SK-N-SH (cell line): ENCODE results near the gene CDCA8. TPM values are rescaled to one million over a fixed set of nuclear protein-coding genes. Genes with fewer than 3 reads are reported as not detected.
A peak's percentile ranks its signal among the peaks of the same experiment; 100 is the strongest.

Experiments used
- CTCF ChIA-PET: fragments of 300-600, 350-600 bp; formaldehyde crosslinking; extraction: SDS; loops from one replicate; lab custom pipeline; 2021; lab: Yijun Ruan, JAX
- POLR2A ChIA-PET: fragments of 350-600 bp; sonication (Branson Sonifier 250); formaldehyde crosslinking; extraction: SDS; loops from one replicate; lab custom pipeline; 2020; ENCODE audit warnings: antibody characterized with exemption, inconsistent platforms; lab: Yijun Ruan, JAX
- DNase-seq: peaks from one replicate; pipeline ENCODE4 v3.0.0; 2012
- H2AFZ ChIP-seq: fragments of 200-600 bp; sonication (generic); 2 replicates; pipeline ENCODE4 v1.8.1; 2016; ENCODE audit warnings: antibody characterized with exemption, mild to moderate bottlenecking, low read depth
- H3F3A ChIP-seq: fragments of 200-600 bp; sonication (generic); replicated peaks from 2 replicates; pipeline ENCODE3; 2016; ENCODE audit warnings: antibody characterized with exemption, mild to moderate bottlenecking; ENCODE audit not compliant: insufficient read depth
- H3K27ac ChIP-seq, 2 experiments: fragments of 200-500 bp in 1 of 2; fragments of 200-600 bp in 1 of 2; sonication (Bioruptor generic) in 1 of 2; sonication (generic), shearing (Covaris generic) in 1 of 2; 2 replicates each; pipeline versions ENCODE4 v1.5.1 to v1.6.1; 2014 to 2016; ENCODE audit warnings: low read depth in 2 of 2, inconsistent platforms in 1 of 2, low read length in 1 of 2, mild to moderate bottlenecking in 1 of 2, mixed read lengths in 1 of 2
- H3K27me3 ChIP-seq: fragments of 200-600 bp; sonication (generic), shearing (Covaris generic); 2 replicates; pipeline ENCODE4 v1.6.1; 2016; ENCODE audit warnings: mixed run types; ENCODE audit not compliant: insufficient read depth
- H3K36me3 ChIP-seq, 2 experiments: fragments of 200-500 bp in 1 of 2; fragments of 200-600 bp in 1 of 2; sonication (Bioruptor generic) in 1 of 2; sonication (generic) in 1 of 2; replicated peaks in 1 of 2; 2 replicates each; pipeline versions ENCODE3 to v1.5.1; 2014 to 2016; ENCODE audit warnings: low read length in 1 of 2, mild to moderate bottlenecking in 1 of 2; ENCODE audit not compliant: insufficient read depth in 2 of 2, control insufficient read depth in 1 of 2
- H3K4me1 ChIP-seq, 2 experiments: fragments of 200-500 bp in 1 of 2; fragments of 200-600 bp in 1 of 2; sonication (Bioruptor generic) in 1 of 2; sonication (generic), shearing (Covaris generic) in 1 of 2; 2 replicates each; pipeline versions ENCODE4 v1.5.1 to v1.6.1; 2014 to 2016; ENCODE audit warnings: low read depth in 1 of 2, low read length in 1 of 2, mixed run types in 1 of 2; ENCODE audit not compliant: insufficient read depth in 2 of 2, control insufficient read depth in 1 of 2
- H3K4me2 ChIP-seq: fragments of 200-600 bp; sonication (generic), shearing (Covaris generic); 2 replicates; pipeline ENCODE4 v1.6.1; 2017; ENCODE audit warnings: mixed run types
- H3K4me3 ChIP-seq, 2 experiments: fragments of 200-500 bp in 1 of 2; fragments of 200-600 bp in 1 of 2; sonication (Bioruptor generic) in 1 of 2; sonication (generic), shearing (Covaris generic) in 1 of 2; 2 replicates each; pipeline versions ENCODE4 v1.5.1 to v1.8.1; 2014 to 2016; ENCODE audit warnings: low read depth in 2 of 2, inconsistent platforms in 1 of 2, low read length in 1 of 2, mild to moderate bottlenecking in 1 of 2, mixed read lengths in 1 of 2, moderate library complexity in 1 of 2
- H3K79me2 ChIP-seq: fragments of 200-600 bp; sonication (generic); 2 replicates; pipeline ENCODE4 v1.8.1; 2017; ENCODE audit warnings: mild to moderate bottlenecking; ENCODE audit not compliant: insufficient read depth
- H3K9ac ChIP-seq: fragments of 200-600 bp; sonication (generic); 2 replicates; pipeline ENCODE4 v1.6.1; 2017; ENCODE audit warnings: mixed run types
- H3K9me2 ChIP-seq: fragments of 200-600 bp; sonication (generic); 2 replicates; pipeline ENCODE4 v1.6.1; 2017; ENCODE audit warnings: mixed run types
- H3K9me3 ChIP-seq: fragments of 200-600 bp; sonication (generic); 2 replicates; pipeline ENCODE4 v1.6.1; 2017; ENCODE audit warnings: mixed run types, mild to moderate bottlenecking, moderate library complexity
- H4K20me1 ChIP-seq: fragments of 200-600 bp; sonication (generic); 2 replicates; pipeline ENCODE4 v1.6.1; 2017; ENCODE audit warnings: mild to moderate bottlenecking, mixed run types; ENCODE audit not compliant: insufficient read depth
- CHD2 ChIP-seq: fragments of 150-350 bp; IDR thresholded peaks from 2 replicates; pipeline ENCODE4 v1.6.1; 2018; ENCODE audit warnings: low read length; ENCODE audit not compliant: partially characterized antibody
- EZH2phosphoT487 ChIP-seq: fragments of 200-600 bp; sonication (generic); IDR thresholded peaks from 2 replicates; pipeline ENCODE4 v1.6.1; 2017; ENCODE audit warnings: low read depth, mixed run types, mild to moderate bottlenecking, antibody characterized with exemption, moderate library complexity, borderline replicate concordance
- JUND ChIP-seq: IDR thresholded peaks from 2 replicates; pipeline ENCODE4 v1.4.0; 2012
- MXI1 ChIP-seq: IDR thresholded peaks from 2 replicates; pipeline ENCODE4 v1.6.1; 2012; ENCODE audit warnings: mild to moderate bottlenecking, low read depth, low read length, improper control_type of control experiment
- NRF1 ChIP-seq: IDR thresholded peaks from 2 replicates; pipeline ENCODE4 v1.6.1; 2012; ENCODE audit warnings: low read depth, mild to moderate bottlenecking, low read length
- SIN3A ChIP-seq: IDR thresholded peaks from 2 replicates; pipeline ENCODE4 v1.6.1; 2012; ENCODE audit warnings: low read depth, mild to moderate bottlenecking, low read length, moderate library complexity, borderline replicate concordance
- SMC3 ChIP-seq: IDR thresholded peaks from 2 replicates; pipeline ENCODE4 v1.6.1; 2012; ENCODE audit warnings: low read depth, low read length, improper control_type of control experiment
- TCF12 ChIP-seq: IDR thresholded peaks from 2 replicates; pipeline ENCODE4 v1.4.0; 2012
- WGBS: methylation state at CpG from one replicate; pipeline ENCODE4 v1.1.6; 2017; ENCODE audit warnings: low lambda C conversion rate; 5-methylcytosine and 5-hydroxymethylcytosine counted together
- polyA plus RNA-seq, 3 experiments: library from polyadenylated mRNA; depleted of rRNA; stranded (reverse); fragments of >200 nt; gene quantifications; 2 replicates each; pipeline ENCODE4 v1.2.3, GENCODE V29; 2012
- TF ChIP-seq, protein P1 (sequence below): IDR thresholded peaks from 2 replicates; pipeline ENCODE4 v1.4.0; 2012; ENCODE audit warnings: low read depth, borderline replicate concordance
- TF ChIP-seq, protein P2 (sequence below): IDR thresholded peaks from 2 replicates; pipeline ENCODE4 v1.6.1; 2012; ENCODE audit warnings: mild to moderate bottlenecking, low read depth, low read length, moderate library complexity
- TF ChIP-seq, protein P3 (sequence below): fragments of 150-350 bp; IDR thresholded peaks from 2 replicates; pipeline ENCODE4 v1.6.1; 2016; ENCODE audit warnings: mild to moderate bottlenecking, low read depth, low read length

CDCA8 gene
- polyA plus RNA-seq, 1 of the 3 experiments (the other 2 are of a cell fraction) = 22.9 TPM

DNA sequence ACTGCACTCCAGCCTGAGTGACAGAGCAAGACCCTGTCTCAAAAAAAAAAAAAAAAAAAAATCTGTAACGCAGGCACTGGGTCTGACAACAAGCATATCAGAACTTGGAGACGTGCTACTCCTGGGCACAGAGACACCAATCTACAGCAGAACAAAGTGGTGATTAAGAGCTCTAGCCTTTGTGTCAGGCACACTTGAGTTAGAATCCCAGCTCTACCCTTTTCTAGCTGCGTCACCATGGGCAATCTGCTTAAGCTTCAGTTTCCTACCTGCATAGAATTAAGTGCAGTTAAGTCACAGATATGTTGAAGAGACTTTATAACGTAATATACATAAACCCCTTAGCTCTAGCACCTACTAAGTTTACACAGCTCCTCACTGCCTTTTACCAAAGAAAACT, 3.4 kb upstream of the CDCA8 start:
- CTCF ChIA-PET = interaction anchor here (1.0 to 4.9 kb wide), 4 partner anchors 10 to 171 kb away, joined by 3 to 33 read pairs (median 5); partner anchors contain the start of gene MTF1
- TF ChIP-seq TCF12 (no peak), CHD2 (no peak), JUND (no peak), NRF1 (no peak), SMC3 (no peak), SIN3A (no peak), MXI1 (no peak), EZH2phosphoT487 (no peak)
- TF ChIP-seq, protein P1, sequence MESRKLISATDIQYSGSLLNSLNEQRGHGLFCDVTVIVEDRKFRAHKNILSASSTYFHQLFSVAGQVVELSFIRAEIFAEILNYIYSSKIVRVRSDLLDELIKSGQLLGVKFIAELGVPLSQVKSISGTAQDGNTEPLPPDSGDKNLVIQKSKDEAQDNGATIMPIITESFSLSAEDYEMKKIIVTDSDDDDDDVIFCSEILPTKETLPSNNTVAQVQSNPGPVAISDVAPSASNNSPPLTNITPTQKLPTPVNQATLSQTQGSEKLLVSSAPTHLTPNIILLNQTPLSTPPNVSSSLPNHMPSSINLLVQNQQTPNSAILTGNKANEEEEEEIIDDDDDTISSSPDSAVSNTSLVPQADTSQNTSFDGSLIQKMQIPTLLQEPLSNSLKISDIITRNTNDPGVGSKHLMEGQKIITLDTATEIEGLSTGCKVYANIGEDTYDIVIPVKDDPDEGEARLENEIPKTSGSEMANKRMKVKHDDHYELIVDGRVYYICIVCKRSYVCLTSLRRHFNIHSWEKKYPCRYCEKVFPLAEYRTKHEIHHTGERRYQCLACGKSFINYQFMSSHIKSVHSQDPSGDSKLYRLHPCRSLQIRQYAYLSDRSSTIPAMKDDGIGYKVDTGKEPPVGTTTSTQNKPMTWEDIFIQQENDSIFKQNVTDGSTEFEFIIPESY = no peak
- TF ChIP-seq, protein P2, sequence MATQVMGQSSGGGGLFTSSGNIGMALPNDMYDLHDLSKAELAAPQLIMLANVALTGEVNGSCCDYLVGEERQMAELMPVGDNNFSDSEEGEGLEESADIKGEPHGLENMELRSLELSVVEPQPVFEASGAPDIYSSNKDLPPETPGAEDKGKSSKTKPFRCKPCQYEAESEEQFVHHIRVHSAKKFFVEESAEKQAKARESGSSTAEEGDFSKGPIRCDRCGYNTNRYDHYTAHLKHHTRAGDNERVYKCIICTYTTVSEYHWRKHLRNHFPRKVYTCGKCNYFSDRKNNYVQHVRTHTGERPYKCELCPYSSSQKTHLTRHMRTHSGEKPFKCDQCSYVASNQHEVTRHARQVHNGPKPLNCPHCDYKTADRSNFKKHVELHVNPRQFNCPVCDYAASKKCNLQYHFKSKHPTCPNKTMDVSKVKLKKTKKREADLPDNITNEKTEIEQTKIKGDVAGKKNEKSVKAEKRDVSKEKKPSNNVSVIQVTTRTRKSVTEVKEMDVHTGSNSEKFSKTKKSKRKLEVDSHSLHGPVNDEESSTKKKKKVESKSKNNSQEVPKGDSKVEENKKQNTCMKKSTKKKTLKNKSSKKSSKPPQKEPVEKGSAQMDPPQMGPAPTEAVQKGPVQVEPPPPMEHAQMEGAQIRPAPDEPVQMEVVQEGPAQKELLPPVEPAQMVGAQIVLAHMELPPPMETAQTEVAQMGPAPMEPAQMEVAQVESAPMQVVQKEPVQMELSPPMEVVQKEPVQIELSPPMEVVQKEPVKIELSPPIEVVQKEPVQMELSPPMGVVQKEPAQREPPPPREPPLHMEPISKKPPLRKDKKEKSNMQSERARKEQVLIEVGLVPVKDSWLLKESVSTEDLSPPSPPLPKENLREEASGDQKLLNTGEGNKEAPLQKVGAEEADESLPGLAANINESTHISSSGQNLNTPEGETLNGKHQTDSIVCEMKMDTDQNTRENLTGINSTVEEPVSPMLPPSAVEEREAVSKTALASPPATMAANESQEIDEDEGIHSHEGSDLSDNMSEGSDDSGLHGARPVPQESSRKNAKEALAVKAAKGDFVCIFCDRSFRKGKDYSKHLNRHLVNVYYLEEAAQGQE = no peak
- TF ChIP-seq, protein P3, sequence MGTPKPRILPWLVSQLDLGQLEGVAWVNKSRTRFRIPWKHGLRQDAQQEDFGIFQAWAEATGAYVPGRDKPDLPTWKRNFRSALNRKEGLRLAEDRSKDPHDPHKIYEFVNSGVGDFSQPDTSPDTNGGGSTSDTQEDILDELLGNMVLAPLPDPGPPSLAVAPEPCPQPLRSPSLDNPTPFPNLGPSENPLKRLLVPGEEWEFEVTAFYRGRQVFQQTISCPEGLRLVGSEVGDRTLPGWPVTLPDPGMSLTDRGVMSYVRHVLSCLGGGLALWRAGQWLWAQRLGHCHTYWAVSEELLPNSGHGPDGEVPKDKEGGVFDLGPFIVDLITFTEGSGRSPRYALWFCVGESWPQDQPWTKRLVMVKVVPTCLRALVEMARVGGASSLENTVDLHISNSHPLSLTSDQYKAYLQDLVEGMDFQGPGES = no peak
- peak overlapping the region; percentile 87 for H3K4me2 ChIP-seq
- H2AFZ ChIP-seq = no peak overlapping the region
- peak overlapping the region; percentile 82 for H3K9ac ChIP-seq
- H3K27ac ChIP-seq = no peak overlapping the region
- peaks cover 12 to 20% of the 10 kb centered on the region in 2 experiments; a peak in 2 of 4 replicates for H3K4me1 ChIP-seq
- 93% methylated on average over 4 of the region's 4 CpGs for whole genome bisulfite sequencing
- POLR2A ChIA-PET = interaction anchor here (1.3 kb wide), 1 partner anchor 54 kb away, joined by 3 read pairs; the partner anchor contains the start of gene RSPO1
- DNase-seq = no peak
- H3F3A ChIP-seq = no peaks in the 10 kb centered on the region
- H3K4me3 ChIP-seq = peak overlapping the region in 1 of 2 experiments; percentile 98; a peak in 2 of 4 replicates
- H3K27me3 ChIP-seq = no peaks in the 10 kb centered on the region
- no peaks in the 10 kb centered on the region for H3K9me2 ChIP-seq
- H4K20me1 ChIP-seq = no peaks in the 10 kb centered on the region
- H3K79me2 ChIP-seq = peaks cover 60% of the 10 kb centered on the region
- H3K9me3 ChIP-seq = no peaks in the 10 kb centered on the region
- peaks cover 15 to 21% of the 10 kb centered on the region in 2 experiments for H3K36me3 ChIP-seq
